ENCODE measurements around the gene MPHOSPH10.

DNA sequence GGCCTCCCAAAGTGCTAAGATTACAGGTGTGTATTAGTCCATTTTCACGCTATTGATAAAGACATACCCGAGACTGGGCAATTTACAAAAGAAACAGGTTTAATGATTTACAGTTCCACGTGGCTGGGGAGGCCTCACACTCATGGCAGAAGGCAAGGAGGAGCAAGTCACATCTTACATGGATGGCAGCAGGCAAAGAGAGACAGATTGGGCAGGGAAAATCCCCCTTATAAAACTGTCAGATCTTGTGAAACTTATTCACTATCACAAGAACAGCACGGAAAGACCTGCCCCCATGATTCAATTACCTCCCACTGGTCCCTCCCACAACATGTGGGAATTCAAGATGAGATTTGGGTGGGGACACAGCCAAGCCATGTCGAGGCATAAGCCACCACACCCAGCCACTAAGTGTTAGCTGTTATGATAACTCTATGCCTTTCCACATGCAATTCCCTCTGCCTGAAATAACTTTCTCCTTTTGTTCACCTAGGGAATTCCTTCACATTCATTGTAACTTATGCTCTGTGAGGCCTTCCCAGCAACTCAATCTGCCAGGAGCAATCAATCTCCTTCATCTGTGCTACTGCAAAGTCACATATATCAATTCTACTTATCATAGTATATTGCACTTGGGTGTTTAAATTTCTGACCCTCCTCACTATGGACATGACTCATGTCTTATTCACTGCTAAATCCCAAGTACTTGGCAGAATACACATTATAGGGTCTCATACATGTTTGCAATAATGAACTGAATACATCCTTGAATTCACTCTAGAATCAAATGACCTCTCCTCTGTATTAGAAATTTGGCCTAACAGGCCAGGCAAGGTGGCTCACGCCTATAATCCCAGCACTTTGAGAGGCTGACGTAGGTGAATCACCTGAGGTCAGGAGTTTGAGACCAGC lies 7.8 kb upstream of the MPHOSPH10 start:
- TF ChIP-seq, protein P1, sequence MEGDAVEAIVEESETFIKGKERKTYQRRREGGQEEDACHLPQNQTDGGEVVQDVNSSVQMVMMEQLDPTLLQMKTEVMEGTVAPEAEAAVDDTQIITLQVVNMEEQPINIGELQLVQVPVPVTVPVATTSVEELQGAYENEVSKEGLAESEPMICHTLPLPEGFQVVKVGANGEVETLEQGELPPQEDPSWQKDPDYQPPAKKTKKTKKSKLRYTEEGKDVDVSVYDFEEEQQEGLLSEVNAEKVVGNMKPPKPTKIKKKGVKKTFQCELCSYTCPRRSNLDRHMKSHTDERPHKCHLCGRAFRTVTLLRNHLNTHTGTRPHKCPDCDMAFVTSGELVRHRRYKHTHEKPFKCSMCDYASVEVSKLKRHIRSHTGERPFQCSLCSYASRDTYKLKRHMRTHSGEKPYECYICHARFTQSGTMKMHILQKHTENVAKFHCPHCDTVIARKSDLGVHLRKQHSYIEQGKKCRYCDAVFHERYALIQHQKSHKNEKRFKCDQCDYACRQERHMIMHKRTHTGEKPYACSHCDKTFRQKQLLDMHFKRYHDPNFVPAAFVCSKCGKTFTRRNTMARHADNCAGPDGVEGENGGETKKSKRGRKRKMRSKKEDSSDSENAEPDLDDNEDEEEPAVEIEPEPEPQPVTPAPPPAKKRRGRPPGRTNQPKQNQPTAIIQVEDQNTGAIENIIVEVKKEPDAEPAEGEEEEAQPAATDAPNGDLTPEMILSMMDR (conservative IDR thresholded peaks at IDR 0.05) = no peak
- TF ChIP-seq ZFX (IDR thresholded peaks at IDR 0.05) = no peak

Data from C4-2B (cell line).